IMR-90 (cell line): ENCODE measurements around the gene TSGA10IP. TPM values are rescaled to one million over a fixed set of nuclear protein-coding genes. Genes with fewer than 3 reads are reported as not detected.

Source experiments
- ATAC-seq: fragments of 200-7000 bp; cut with Tn5 transposase; 2 replicates; pipeline ENCODE4 v1.9.1; 2020; ENCODE audit warnings: low read depth, mild to moderate bottlenecking, moderate library complexity
- BruUV-seq: library from RNA; stranded (reverse); fragments of 400-500 nt; replicated peaks from 2 replicates; lab custom pipeline; 2021; lab: Mats Ljungman, UMichigan
- CTCF ChIA-PET: fragments of 300-600 bp; formaldehyde crosslinking; extraction: SDS; loops from one replicate; lab custom pipeline; 2021; ENCODE audit warnings: antibody characterized with exemption; lab: Yijun Ruan, JAX
- POLR2A ChIA-PET: fragments of 300-600 bp; sonication (Branson Sonifier 250); formaldehyde crosslinking; loops from one replicate; lab custom pipeline; 2022; ENCODE audit warnings: antibody characterized with exemption; ENCODE audit not compliant: unreplicated experiment; lab: Charles Lee
- DNase-seq: peaks from one replicate; pipeline ENCODE4 v3.0.0; 2013
- H2AFZ ChIP-seq: replicated peaks from 2 replicates; pipeline ENCODE3; 2013; ENCODE audit warnings: low read length, mild to moderate bottlenecking; ENCODE audit not compliant: poor library complexity
- H2AK5ac ChIP-seq: 2 replicates; pipeline ENCODE4 v1.6.1; 2013; ENCODE audit warnings: low read depth, low read length, inconsistent platforms
- H2AK9ac ChIP-seq: replicated peaks from 2 replicates; pipeline ENCODE3; 2013; ENCODE audit warnings: mild to moderate bottlenecking, low read depth, low read length, moderate library complexity; ENCODE audit not compliant: poor library complexity
- H2BK120ac ChIP-seq: 2 replicates; pipeline ENCODE4 v1.6.1; 2013; ENCODE audit warnings: low read depth, low read length, inconsistent platforms
- H2BK15ac ChIP-seq: 3 replicates; pipeline ENCODE4 v1.6.1; 2013; ENCODE audit warnings: low read depth, low read length, inconsistent platforms
- H2BK20ac ChIP-seq: 2 replicates; pipeline ENCODE4 v1.6.1; 2013; ENCODE audit warnings: low read depth, mild to moderate bottlenecking, inconsistent platforms, low read length, moderate library complexity
- H2BK5ac ChIP-seq: 2 replicates; pipeline ENCODE4 v1.6.1; 2013; ENCODE audit warnings: mild to moderate bottlenecking, low read depth, low read length, inconsistent platforms; ENCODE audit not compliant: poor library complexity, severe bottlenecking
- H3K14ac ChIP-seq: replicated peaks from 2 replicates; pipeline ENCODE4 v1.6.1; 2013; ENCODE audit warnings: low read depth, low read length, inconsistent platforms
- H3K18ac ChIP-seq: 2 replicates; pipeline ENCODE4 v1.6.1; 2013; ENCODE audit warnings: low read depth, low read length, control low read depth
- H3K23ac ChIP-seq: 2 replicates; pipeline ENCODE4 v1.6.1; 2013; ENCODE audit warnings: low read depth, low read length, inconsistent platforms
- H3K27ac ChIP-seq: 2 replicates; pipeline ENCODE4 v1.5.1; 2013; ENCODE audit warnings: mild to moderate bottlenecking, control low read depth, low read length; ENCODE audit not compliant: insufficient read depth
- H3K27me3 ChIP-seq: 2 replicates; pipeline ENCODE4 v1.6.1; 2013; ENCODE audit warnings: low read length; ENCODE audit not compliant: control insufficient read depth, insufficient read depth
- H3K36me3 ChIP-seq: 2 replicates; pipeline ENCODE4 v1.6.1; 2013; ENCODE audit warnings: low read length, mixed read lengths; ENCODE audit not compliant: control insufficient read depth, insufficient read depth
- H3K4ac ChIP-seq: 2 replicates; pipeline ENCODE4 v1.6.1; 2013; ENCODE audit warnings: low read depth, low read length, inconsistent platforms
- H3K4me1 ChIP-seq: 2 replicates; pipeline ENCODE4 v1.6.1; 2013; ENCODE audit warnings: low read length, mixed read lengths; ENCODE audit not compliant: control insufficient read depth, insufficient read depth
- H3K4me2 ChIP-seq: 2 replicates; pipeline ENCODE4 v1.6.1; 2013; ENCODE audit warnings: low read depth, mild to moderate bottlenecking, control low read depth, low read length, moderate library complexity
- H3K4me3 ChIP-seq: 2 replicates; pipeline ENCODE4 v1.5.1; 2013; ENCODE audit warnings: low read depth, mild to moderate bottlenecking, control low read depth, low read length, moderate library complexity; ENCODE audit not compliant: insufficient read depth
- H3K56ac ChIP-seq: 2 replicates; pipeline ENCODE4 v1.6.1; 2013; ENCODE audit warnings: low read length, inconsistent platforms; ENCODE audit not compliant: insufficient read depth; ENCODE audit errors: extremely low read depth
- H3K79me1 ChIP-seq, 2 experiments: 2 replicates each; pipeline ENCODE4 v1.6.1; 2013; ENCODE audit warnings: low read length in 2 of 2, inconsistent platforms in 1 of 2, low read depth in 1 of 2
- H3K9ac ChIP-seq: 2 replicates; pipeline ENCODE4 v1.6.1; 2013; ENCODE audit warnings: low read depth, low read length, control low read depth
- H3K9me1 ChIP-seq: 2 replicates; pipeline ENCODE4 v1.6.1; 2013; ENCODE audit warnings: low read length, inconsistent platforms; ENCODE audit not compliant: insufficient read depth
- H3K9me3 ChIP-seq: 2 replicates; pipeline ENCODE4 v1.6.1; 2013; ENCODE audit warnings: low read length; ENCODE audit not compliant: control insufficient read depth, insufficient read depth
- H4K20me1 ChIP-seq: 2 replicates; pipeline ENCODE4 v1.6.1; 2013; ENCODE audit warnings: low read length, inconsistent platforms; ENCODE audit not compliant: insufficient read depth
- H4K5ac ChIP-seq: 2 replicates; pipeline ENCODE4 v1.6.1; 2013; ENCODE audit warnings: mild to moderate bottlenecking, low read depth, low read length, control low read depth
- H4K8ac ChIP-seq, 2 experiments: 2 replicates each; pipeline ENCODE4 v1.6.1; 2013; ENCODE audit warnings: low read depth in 2 of 2, low read length in 2 of 2, control low read depth in 1 of 2, inconsistent platforms in 1 of 2
- H4K91ac ChIP-seq: 2 replicates; pipeline ENCODE4 v1.6.1; 2013; ENCODE audit warnings: low read depth, low read length, inconsistent platforms; ENCODE audit not compliant: insufficient read depth
- BHLHE40 ChIP-seq: fragments of 150-350 bp; IDR thresholded peaks from 2 replicates; pipeline ENCODE4 v1.6.1; 2016; ENCODE audit warnings: mild to moderate bottlenecking, low read depth, low read length
- CEBPB ChIP-seq: IDR thresholded peaks from 2 replicates; pipeline ENCODE4 v1.6.1; 2012; ENCODE audit warnings: low read depth, low read length, improper control_type of control experiment
- CHD1 ChIP-seq: IDR thresholded peaks from 2 replicates; pipeline ENCODE4 v1.6.1; 2012; ENCODE audit warnings: low read depth, low read length, improper control_type of control experiment
- CTCF ChIP-seq: conservative IDR thresholded peaks from 2 replicates; pipeline ENCODE4 v1.5.1; 2012; ENCODE audit warnings: mild to moderate bottlenecking, low read depth, low read length, improper control_type of control experiment
- ELK1 ChIP-seq: fragments of 150-350 bp; IDR thresholded peaks from 2 replicates; pipeline ENCODE4 v1.6.1; 2016; ENCODE audit warnings: low read depth, mild to moderate bottlenecking, low read length, moderate library complexity, borderline replicate concordance
- FOS ChIP-seq: fragments of 150-350 bp; IDR thresholded peaks from 2 replicates; pipeline ENCODE4 v1.6.1; 2016; ENCODE audit warnings: low read depth, low read length
- MAFK ChIP-seq: IDR thresholded peaks from 2 replicates; pipeline ENCODE4 v1.6.1; 2012; ENCODE audit warnings: low read depth, low read length, improper control_type of control experiment
- MAZ ChIP-seq: IDR thresholded peaks from 2 replicates; pipeline ENCODE4 v1.6.1; 2012; ENCODE audit warnings: low read depth, mild to moderate bottlenecking, low read length, improper control_type of control experiment, moderate library complexity, borderline replicate concordance
- MXI1 ChIP-seq: IDR thresholded peaks from 2 replicates; pipeline ENCODE4 v1.6.1; 2012; ENCODE audit warnings: low read depth, mild to moderate bottlenecking, low read length, moderate library complexity, borderline replicate concordance
- POLR2A ChIP-seq: IDR thresholded peaks from 2 replicates; pipeline ENCODE4 v1.6.1; 2012; ENCODE audit warnings: mild to moderate bottlenecking, low read depth, low read length
- RFX5 ChIP-seq: IDR thresholded peaks from 2 replicates; pipeline ENCODE4 v1.8.0; 2012; ENCODE audit warnings: low read depth, mild to moderate bottlenecking, low read length, moderate library complexity
- SMC3 ChIP-seq: fragments of 150-350 bp; IDR thresholded peaks from 2 replicates; pipeline ENCODE4 v1.6.1; 2016; ENCODE audit warnings: low read depth, mild to moderate bottlenecking, antibody characterized with exemption, low read length, moderate library complexity
- USF2 ChIP-seq: fragments of 150-350 bp; IDR thresholded peaks from 2 replicates; pipeline ENCODE4 v1.6.1; 2017; ENCODE audit warnings: mild to moderate bottlenecking, antibody characterized with exemption, low read length, low read depth
- WGBS, 2 experiments: methylation state at CpG; one replicate each; pipeline versions ENCODE4 v1.1.5 to v1.1.7; 2013; ENCODE audit warnings: missing lambda C conversion rate in 2 of 2; ENCODE audit not compliant: insufficient read length in 1 of 2; ENCODE audit errors: extremely low coverage in 2 of 2; 5-methylcytosine and 5-hydroxymethylcytosine counted together
- dilution Hi-C: fragments of 300-500 bp; cut with HindIII; formaldehyde crosslinking; loops from one replicate; pipeline ENCODE4 v1.14.3; 2018; ENCODE audit warnings: low sequenced_read_pairs; ENCODE audit not compliant: unreplicated experiment
- in situ Hi-C: fragments of 300-500 bp; cut with MboI; formaldehyde crosslinking; loops from 3 replicates; pipeline ENCODE4 v1.14.3; 2019; ENCODE audit warnings: low sequenced_read_pairs, inconsistent platforms, mixed read lengths
- intact Hi-C: fragments of 100-400 bp; cut with micrococcal nuclease; formaldehyde crosslinking; loops from 2 replicates; pipeline ENCODE4 v1.10.0; 2022
- polyA plus RNA-seq, 3 experiments: library from polyadenylated mRNA; depleted of rRNA; stranded (reverse); fragments of >200 nt; gene quantifications; 2 replicates each; pipeline ENCODE4 v1.2.3, GENCODE V29; 2012; ENCODE audit warnings: low replicate concordance in 1 of 3
- total RNA-seq: library from RNA; depleted of rRNA; stranded (reverse); fragments of >200 nt; gene quantifications from 2 replicates; pipeline ENCODE4 v1.2.3, GENCODE V29; 2012

The TSGA10IP gene
- total and polyA plus RNA-seq, 2 of the 4 experiments (the other 2 are of a cell fraction), result 0.21 TPM; not detected in 1

GRCh38 chr11:65976216-65977176, 31.2 kb downstream of the TSGA10IP start:
- POLR2A ChIA-PET, result no interaction called here

More at GRCh38 chr11:65976216-65977176, 31.2 kb downstream of the TSGA10IP start:
- Histone ChIP-seq H3K18ac (no peak overlapping the region), H3K4me1 (0 out of 2 replicates have a peak, but pooled peaks cover 2% of the 10 kb centered on the region), H4K91ac (no peak overlapping the region), H3K14ac (no peak overlapping the region), H3K23ac (no peak overlapping the region), H3K4me3 (no peak overlapping the region), H3K4ac (no peak overlapping the region), H4K20me1 (no peaks in the 10 kb centered on the region), H3K27me3 (no peaks in the 10 kb centered on the region), H3K4me2 (no peak overlapping the region), H3K36me3 (peaks cover 40% of the 10 kb centered on the region), H2BK20ac (no peak overlapping the region), H3K9me1 (no peaks in the 10 kb centered on the region), H2AK5ac (no peak overlapping the region), H3K9ac (no peak overlapping the region), H4K5ac (no peak overlapping the region), H2BK5ac (no peak overlapping the region), H2AK9ac (peak overlapping the region; percentile 37), H3K9me3 (no peaks in the 10 kb centered on the region), H3K56ac (no peak overlapping the region), H4K8ac (no peak overlapping the region), H2BK15ac (no peak overlapping the region), H3K27ac (no peak overlapping the region), H2BK120ac (no peak overlapping the region), H3K79me1 (peaks cover 0 to 20% of the 10 kb centered on the region in 2 experiments; a peak in 2 of 4 replicates), H2AFZ (no peak overlapping the region)
- TF ChIP-seq CEBPB (no peak), POLR2A (no peak), FOS (no peak), MAZ (no peak), MAFK (no peak), SMC3 (no peak), CHD1 (no peak), CTCF (no peak), BHLHE40 (no peak), MXI1 (no peak), USF2 (no peak), ELK1 (no peak), RFX5 (no peak)
- dilution Hi-C loops, result no loop called here
- no peak for DNase-seq
- WGBS, 2 experiments, result 89% methylated on average over 25 of the region's 43 CpGs; no CpG with 5 or more reads in 1 of the 2 experiments
- intact Hi-C loops, result no loop called here
- in situ Hi-C loops, result no loop called here
- CTCF ChIA-PET, result interaction anchor here (0.6 kb wide), 1 partner anchor 46 kb away, joined by 3 read pairs; no protein-coding TSS in a partner anchor
- ATAC-seq, result no peak
- BruUV-seq, result no TSS peak
